Lower leg skin (tissue), 4 donors: Measurements from ENCODE around the gene PROKR1. TPM values are rescaled to one million over a fixed set of nuclear protein-coding genes. Genes with fewer than 3 reads are reported as not detected.
"Not testable (repeated sequence)": the region's sequence is repeated elsewhere in the genome, so short reads cannot be mapped to it uniquely, and the experiment has no call there.

Experiments
- DNase-seq, 2 donors: peaks; one replicate each; pipeline ENCODE4 v3.0.0-alpha.2; 2019; ENCODE audit warnings: low spot score in 2 of 2
- H3K4me3 ChIP-seq: fragments of 200-600 bp; sonication (generic); 2 replicates; pipeline ENCODE4 v1.5.1; 2017; ENCODE audit warnings: mild to moderate bottlenecking, low read depth; ENCODE audit not compliant: poor library complexity, severe bottlenecking
- POLR2A ChIP-seq, 2 donors: fragments of 450-650 bp; IDR thresholded peaks; one replicate each; pipeline ENCODE4 v1.6.1; 2016 to 2017; ENCODE audit warnings: antibody characterized with exemption in 2 of 2, mild to moderate bottlenecking in 1 of 2, moderate library complexity in 1 of 2
- WGBS, 2 donors: methylation state at CpG; one replicate each; pipeline ENCODE4 v1.1.5; 2018; 5-methylcytosine and 5-hydroxymethylcytosine counted together
- intact Hi-C: fragments of 100-400 bp; cut with DNase I; formaldehyde crosslinking; loops from one replicate; pipeline ENCODE4 v1.15.0; 2023; ENCODE audit warnings: low total_unique reads
- total RNA-seq, 4 donors: library from RNA; depleted of rRNA; stranded (reverse); fragments of >200 nt; gene quantifications; one replicate each; pipeline ENCODE4 v1.1.0, GENCODE V29; 2016
- TF ChIP-seq, protein P1 (sequence below), 3 donors: fragments of 450-650 bp; IDR thresholded peaks; one replicate each; pipeline ENCODE4 v1.5.1; 2016; ENCODE audit warnings: antibody characterized with exemption in 3 of 3, mild to moderate bottlenecking in 3 of 3, moderate library complexity in 2 of 3

The PROKR1 gene
- total RNA-seq, 4 donors from 2014 or later = 0.19 to 0.23 TPM; not detected in 2

DNA sequence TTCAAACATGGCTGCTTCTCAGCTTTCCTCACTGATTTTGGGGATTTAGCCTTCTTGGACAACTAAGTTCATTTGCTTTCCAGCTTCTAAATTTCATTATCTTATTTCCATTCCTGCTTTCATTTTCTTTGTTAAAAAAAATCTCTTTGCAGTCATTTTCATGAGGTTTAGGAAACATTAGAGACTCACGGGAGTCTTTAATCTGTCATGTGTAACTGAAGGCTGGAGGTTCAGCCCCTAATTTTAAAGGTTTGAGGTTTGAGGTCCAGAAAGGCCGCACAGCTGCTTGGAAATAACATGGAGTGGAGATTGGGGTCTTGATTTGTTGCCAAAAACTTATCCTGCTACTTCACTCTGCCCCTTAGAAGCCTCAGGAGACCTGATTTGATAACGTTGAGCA, 30.3 kb downstream of the PROKR1 start:
- intact Hi-C loops = no loop called here

DNA sequence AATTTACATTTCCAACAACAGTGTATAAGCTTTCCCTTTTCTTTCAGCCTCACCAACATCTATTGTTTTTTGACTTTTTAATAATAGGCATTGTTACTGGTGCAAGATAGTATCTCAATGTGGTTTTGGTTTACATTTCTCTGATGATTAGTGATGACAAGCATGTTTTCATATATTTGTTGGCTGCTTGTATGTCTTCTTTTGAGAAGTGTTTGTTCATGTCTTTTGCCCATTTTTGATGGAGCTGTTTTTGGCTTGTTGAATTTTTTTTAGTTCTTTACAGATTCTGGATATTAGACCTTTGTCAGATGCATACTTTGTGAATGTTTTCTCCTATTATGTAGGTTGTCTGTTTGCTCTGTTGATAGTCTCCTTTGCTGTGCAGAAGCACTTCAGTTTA, 32.1 kb downstream of the PROKR1 start:
- TF ChIP-seq POLR2A (IDR thresholded peaks at IDR 0.05) = no peak
- TF ChIP-seq, protein P1, sequence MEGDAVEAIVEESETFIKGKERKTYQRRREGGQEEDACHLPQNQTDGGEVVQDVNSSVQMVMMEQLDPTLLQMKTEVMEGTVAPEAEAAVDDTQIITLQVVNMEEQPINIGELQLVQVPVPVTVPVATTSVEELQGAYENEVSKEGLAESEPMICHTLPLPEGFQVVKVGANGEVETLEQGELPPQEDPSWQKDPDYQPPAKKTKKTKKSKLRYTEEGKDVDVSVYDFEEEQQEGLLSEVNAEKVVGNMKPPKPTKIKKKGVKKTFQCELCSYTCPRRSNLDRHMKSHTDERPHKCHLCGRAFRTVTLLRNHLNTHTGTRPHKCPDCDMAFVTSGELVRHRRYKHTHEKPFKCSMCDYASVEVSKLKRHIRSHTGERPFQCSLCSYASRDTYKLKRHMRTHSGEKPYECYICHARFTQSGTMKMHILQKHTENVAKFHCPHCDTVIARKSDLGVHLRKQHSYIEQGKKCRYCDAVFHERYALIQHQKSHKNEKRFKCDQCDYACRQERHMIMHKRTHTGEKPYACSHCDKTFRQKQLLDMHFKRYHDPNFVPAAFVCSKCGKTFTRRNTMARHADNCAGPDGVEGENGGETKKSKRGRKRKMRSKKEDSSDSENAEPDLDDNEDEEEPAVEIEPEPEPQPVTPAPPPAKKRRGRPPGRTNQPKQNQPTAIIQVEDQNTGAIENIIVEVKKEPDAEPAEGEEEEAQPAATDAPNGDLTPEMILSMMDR (IDR thresholded peaks at IDR 0.05) = no peak
- no peak for DNase-seq
- intact Hi-C loops = no loop called here
- H3K4me3 ChIP-seq = no peak overlapping the region

More for the DNA sequence above, 30.3 kb downstream of the PROKR1 start:
- DNase-seq = no peak
- 81 to 82% methylated on average over 3 of the region's 3 CpGs for WGBS, 2 donors
- H3K4me3 ChIP-seq = no peak overlapping the region
- TF ChIP-seq, protein P1 (IDR thresholded peaks at IDR 0.05) = no peak
- TF ChIP-seq POLR2A (IDR thresholded peaks at IDR 0.05) = no peak

DNA sequence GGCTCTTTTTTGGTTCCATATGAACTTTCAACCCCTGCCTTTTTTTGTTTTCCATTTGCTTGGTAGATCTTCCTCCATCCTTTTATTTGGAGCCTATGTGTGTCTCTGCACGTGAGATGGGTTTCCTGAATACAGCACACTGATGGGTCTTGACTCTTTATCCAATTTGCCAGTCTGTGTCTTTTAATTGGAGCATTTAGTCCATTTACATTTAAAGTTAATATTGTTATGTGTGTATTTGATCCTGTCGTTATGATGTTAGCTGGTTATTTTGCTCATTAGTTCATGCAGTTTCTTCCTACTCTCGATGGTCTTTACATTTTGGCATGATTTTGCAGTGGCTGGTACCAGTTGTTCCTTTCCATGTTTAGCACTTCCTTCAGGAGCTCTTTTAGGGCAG, 34.5 kb downstream of the PROKR1 start:
- H3K4me3 ChIP-seq, intact Hi-C loops, DNase-seq: not testable (repeated sequence)
- WGBS, 2 donors = 71 to 98% methylated on average over 1 to 3 of the region's 3 CpGs

DNA sequence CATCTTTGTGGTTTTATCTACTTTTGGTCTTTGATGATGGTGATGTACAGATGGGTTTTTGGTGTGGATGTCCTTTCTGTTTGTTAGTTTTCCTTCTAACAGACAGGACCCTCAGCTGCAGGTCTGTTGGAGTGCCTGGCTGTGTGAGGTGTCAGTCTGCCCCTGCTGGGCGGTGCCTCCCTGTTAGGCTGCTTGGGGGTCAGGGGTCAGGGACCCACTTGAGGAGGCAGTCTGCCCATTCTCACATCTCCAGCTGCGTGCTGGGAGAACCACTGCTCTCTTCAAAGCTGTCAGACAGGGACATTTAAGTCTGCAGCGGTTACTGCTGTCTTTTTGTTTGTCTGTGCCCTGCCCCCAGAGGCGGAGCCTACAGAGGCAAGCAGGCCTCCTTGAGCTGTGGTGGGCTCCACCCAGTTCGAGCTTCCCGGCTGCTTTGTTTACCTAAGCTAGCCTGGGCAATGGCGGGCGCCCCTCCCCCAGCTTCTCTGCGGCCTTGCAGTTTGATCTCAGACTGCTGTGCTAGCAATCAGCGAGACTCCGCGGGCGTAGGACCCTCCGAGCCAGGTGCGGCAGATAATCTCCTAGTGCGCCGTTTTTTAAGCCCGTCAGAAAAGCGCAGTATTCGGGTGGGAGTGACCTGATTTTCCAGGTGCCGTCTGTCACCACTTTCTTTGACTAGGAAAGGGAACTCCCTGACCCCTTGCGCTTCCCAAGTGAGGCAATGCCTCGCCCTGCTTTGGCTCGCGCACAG, 36.0 kb downstream of the PROKR1 start:
- intact Hi-C loops, DNase-seq, H3K4me3 ChIP-seq: not testable (repeated sequence)
- 62 to 71% methylated on average over 22 to 25 of the region's 25 CpGs for WGBS, 2 donors

DNA sequence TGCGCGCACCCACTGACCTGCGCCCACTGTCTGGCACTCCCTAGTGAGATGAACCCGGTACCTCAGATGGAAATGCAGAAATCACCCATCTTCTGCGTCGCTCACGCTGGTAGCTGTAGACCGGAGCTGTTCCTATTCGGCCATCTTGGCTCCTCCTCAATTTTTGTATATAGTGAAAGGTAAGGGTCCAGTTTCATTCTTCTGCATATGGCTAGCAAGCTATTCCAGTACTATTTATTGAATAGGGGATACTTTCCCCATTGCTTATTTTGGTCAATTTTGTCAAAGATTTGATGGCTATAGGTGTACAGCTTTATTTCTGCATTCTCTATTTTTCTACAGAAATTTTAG, 36.5 kb downstream of the PROKR1 start:
- DNase-seq, H3K4me3 ChIP-seq, intact Hi-C loops: not testable (repeated sequence)
- 86 to 95% methylated on average over 8 to 9 of the region's 9 CpGs for WGBS, 2 donors

DNA sequence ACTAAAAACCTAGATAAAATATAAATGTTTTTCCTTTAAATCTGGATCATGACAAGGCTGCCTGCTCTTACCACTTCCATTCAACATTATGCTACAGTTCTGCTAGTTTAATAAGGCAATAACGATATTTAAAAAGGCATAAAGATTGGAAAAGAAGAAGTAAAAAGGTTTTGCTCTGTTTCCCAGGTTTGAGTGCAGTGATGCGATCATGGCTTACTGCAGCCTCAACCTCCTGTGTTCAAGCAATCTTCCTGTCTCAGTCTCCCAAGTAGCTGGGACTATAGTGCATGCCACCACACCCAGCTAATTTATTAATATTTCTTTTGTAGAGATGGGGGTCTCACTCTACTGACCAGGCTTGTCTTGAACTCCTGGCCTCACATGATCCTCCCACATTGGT, 40.8 kb downstream of the PROKR1 start:
- intact Hi-C loops = no loop called here
- 69 to 72% methylated on average over 2 of the region's 2 CpGs for WGBS, 2 donors
- no peak for DNase-seq

DNA sequence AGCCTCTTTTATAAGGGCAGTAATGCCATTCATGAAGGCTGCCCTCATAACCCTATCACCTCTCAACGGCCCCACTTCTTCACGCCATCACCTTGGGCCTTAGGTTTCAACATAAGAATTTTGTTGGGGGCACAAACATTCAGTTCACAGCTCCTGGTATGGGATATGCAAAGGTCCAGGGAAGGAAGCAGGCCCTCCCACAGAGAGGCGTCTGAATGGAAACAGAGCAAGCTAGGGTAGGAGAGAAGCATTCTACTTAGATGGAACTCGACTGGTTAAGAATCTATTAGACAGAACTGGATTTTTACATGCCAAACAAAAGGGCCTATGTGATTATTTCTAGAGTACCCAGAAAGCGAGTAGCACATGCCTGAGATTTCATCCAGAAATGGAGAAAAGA, 42.8 kb downstream of the PROKR1 start:
- 73 to 74% methylated on average over 5 of the region's 5 CpGs for WGBS, 2 donors
- intact Hi-C loops = no loop called here
- no peak for TF ChIP-seq POLR2A (IDR thresholded peaks at IDR 0.05)
- TF ChIP-seq, protein P1 (IDR thresholded peaks at IDR 0.05) = no peak
- no peak overlapping the region for H3K4me3 ChIP-seq
- DNase-seq = no peak

More for the DNA sequence above, 40.8 kb downstream of the PROKR1 start:
- no peak overlapping the region for H3K4me3 ChIP-seq
- TF ChIP-seq, protein P1 (IDR thresholded peaks at IDR 0.05) = no peak
- no peak for TF ChIP-seq POLR2A (IDR thresholded peaks at IDR 0.05)
